HCT116 (cell line): Measurements from ENCODE around the gene PGPEP1. TPM values are rescaled to one million over a fixed set of nuclear protein-coding genes. Genes with fewer than 3 reads are reported as not detected.

Experiments
- ATAC-seq: fragments of 200-7000 bp; cut with Tn5 transposase; 2 replicates; pipeline ENCODE4 v1.9.1; 2020; ENCODE audit warnings: mild to moderate bottlenecking, moderate library complexity
- BruUV-seq: library from RNA; stranded (reverse); fragments of 400-500 nt; replicated peaks from 2 replicates; lab custom pipeline; 2021; lab: Mats Ljungman, UMichigan
- CTCF ChIA-PET: fragments of 300-600 bp; sonication (Branson Sonifier 250); formaldehyde crosslinking; loops from one replicate; lab custom pipeline; 2021; ENCODE audit warnings: antibody characterized with exemption; lab: Charles Lee
- POLR2A ChIA-PET: fragments of 300-600, 350-600 bp; sonication (Branson Sonifier 250); formaldehyde crosslinking; loops from one replicate; lab custom pipeline; 2021; ENCODE audit warnings: antibody characterized with exemption; lab: Charles Lee
- RAD21 ChIA-PET, 2 experiments: fragments of 300-600 bp; sonication (Branson Sonifier 250); formaldehyde crosslinking; loops; one replicate each; lab custom pipeline; 2023; ENCODE audit warnings: low total read pairs in 2 of 2; ENCODE audit not compliant: uncharacterized antibody in 2 of 2, unreplicated experiment in 2 of 2, low non-redundant PET in 1 of 2; lab: Charles Lee
- DNase-seq: peaks from one replicate; pipeline ENCODE4 v3.0.0-alpha.2; 2010; ENCODE audit warnings: low read depth, low spot score
- H2AFZ ChIP-seq: fragments of 200-600 bp; shearing (Covaris generic), sonication (generic); 2 replicates; pipeline ENCODE4 v1.6.1; 2017; ENCODE audit warnings: low read depth, mixed run types, mixed read lengths, antibody characterized with exemption, low read length; ENCODE audit not compliant: poor library complexity, severe bottlenecking
- H3K27ac ChIP-seq: 2 replicates; pipeline ENCODE4 v1.5.1; 2012; ENCODE audit warnings: low read depth, low read length
- H3K27me3 ChIP-seq: fragments of 200-600 bp; sonication (generic); 2 replicates; pipeline ENCODE4 v1.6.1; 2016; ENCODE audit warnings: mixed run types, low read length, mixed read lengths; ENCODE audit not compliant: insufficient read depth
- H3K36me3 ChIP-seq, 2 experiments: fragments of 200-500 bp in 1 of 2; fragments of 200-600 bp in 1 of 2; sonication (Bioruptor generic) in 1 of 2; sonication (generic) in 1 of 2; 2 replicates each; pipeline versions ENCODE4 v1.5.1 to v1.6.1; 2014 to 2016; ENCODE audit warnings: low read length in 2 of 2, inconsistent platforms in 1 of 2, mixed read lengths in 1 of 2, mixed run types in 1 of 2; ENCODE audit not compliant: insufficient read depth in 2 of 2, control insufficient read depth in 1 of 2
- H3K4me1 ChIP-seq, 2 experiments: fragments of 200-600 bp in 1 of 2; sonication (generic) in 1 of 2; 2 replicates each; pipeline versions ENCODE4 v1.5.1 to v1.6.1; 2012 to 2017; ENCODE audit warnings: low read length in 2 of 2, inconsistent platforms in 1 of 2, mild to moderate bottlenecking in 1 of 2, mixed read lengths in 1 of 2, mixed run types in 1 of 2, moderate library complexity in 1 of 2; ENCODE audit not compliant: insufficient read depth in 2 of 2, control insufficient read depth in 1 of 2
- H3K4me2 ChIP-seq: fragments of 200-600 bp; sonication (generic); 2 replicates; pipeline ENCODE4 v1.6.1; 2017; ENCODE audit warnings: mixed run types, low read length, mixed read lengths
- H3K4me3 ChIP-seq, 2 experiments: fragments of 200-600 bp in 1 of 2; sonication (generic) in 1 of 2; replicated peaks in 1 of 2; 2 replicates each; pipeline ENCODE4 v1.5.1; 2011 to 2016; ENCODE audit warnings: low read length in 2 of 2, control low read depth in 1 of 2, low read depth in 1 of 2, mild to moderate bottlenecking in 1 of 2, mixed read lengths in 1 of 2, mixed run types in 1 of 2
- H3K79me2 ChIP-seq: fragments of 200-600 bp; sonication (generic); 2 replicates; pipeline ENCODE4 v1.6.1; 2017; ENCODE audit warnings: mild to moderate bottlenecking, mixed run types, low read length, moderate library complexity, mixed read lengths; ENCODE audit not compliant: insufficient read depth
- H3K9ac ChIP-seq: fragments of 200-600 bp; sonication (generic); 2 replicates; pipeline ENCODE4 v1.6.1; 2016; ENCODE audit warnings: low read length, mixed read lengths
- H3K9me2 ChIP-seq: fragments of 200-600 bp; sonication (generic), shearing (Covaris generic); 2 replicates; pipeline ENCODE4 v1.6.1; 2017; ENCODE audit warnings: mixed run types, mild to moderate bottlenecking, moderate library complexity; ENCODE audit not compliant: insufficient read depth
- H3K9me3 ChIP-seq, 2 experiments: fragments of 200-500 bp in 1 of 2; fragments of 200-600 bp in 1 of 2; sonication (Bioruptor generic) in 1 of 2; sonication (generic) in 1 of 2; 2 replicates each; pipeline ENCODE4 v1.6.1; 2014 to 2017; ENCODE audit warnings: low read length in 2 of 2, mixed read lengths in 2 of 2, inconsistent platforms in 1 of 2, low read depth in 1 of 2, mild to moderate bottlenecking in 1 of 2, mixed run types in 1 of 2, moderate library complexity in 1 of 2; ENCODE audit not compliant: control insufficient read depth in 1 of 2, insufficient read depth in 1 of 2
- H4K20me1 ChIP-seq: fragments of 200-600 bp; sonication (generic), shearing (Covaris generic); 2 replicates; pipeline ENCODE4 v1.6.1; 2017; ENCODE audit warnings: mixed run types, mild to moderate bottlenecking, moderate library complexity; ENCODE audit not compliant: insufficient read depth
- CBX3 ChIP-seq: IDR thresholded peaks from 2 replicates; pipeline ENCODE4 v1.6.1; 2012; ENCODE audit warnings: low read depth
- CEBPB ChIP-seq: IDR thresholded peaks from 2 replicates; pipeline ENCODE4 v1.6.1; 2012; ENCODE audit warnings: low read depth
- ELF1 ChIP-seq: IDR thresholded peaks from 2 replicates; pipeline ENCODE4 v1.6.1; 2012; ENCODE audit warnings: low read depth, borderline replicate concordance
- EZH2 ChIP-seq: fragments of 200-600 bp; sonication (generic); IDR thresholded peaks from 2 replicates; pipeline ENCODE4 v1.6.1; 2017; ENCODE audit warnings: antibody characterized with exemption, mixed run types
- EZH2phosphoT487 ChIP-seq: fragments of 200-600 bp; IDR thresholded peaks from 2 replicates; pipeline ENCODE4 v1.6.1; 2018; ENCODE audit warnings: antibody characterized with exemption, borderline replicate concordance
- FOSL1 ChIP-seq: IDR thresholded peaks from 2 replicates; pipeline ENCODE4 v1.6.1; 2012; ENCODE audit warnings: low read depth
- JUND ChIP-seq: IDR thresholded peaks from 2 replicates; pipeline ENCODE4 v1.6.1; 2012
- POLR2A ChIP-seq: IDR thresholded peaks from 2 replicates; pipeline ENCODE4 v1.7.0; 2011; ENCODE audit warnings: borderline replicate concordance; ENCODE audit not compliant: insufficient read depth, insufficient read length; ENCODE audit errors: extremely low read depth
- POLR2AphosphoS5 ChIP-seq: IDR thresholded peaks from 2 replicates; pipeline ENCODE4 v1.6.1; 2011; ENCODE audit warnings: mild to moderate bottlenecking, low read depth, low read length, moderate library complexity
- RAD21 ChIP-seq: IDR thresholded peaks from 2 replicates; pipeline ENCODE4 v1.6.1; 2012; ENCODE audit warnings: low read depth, mild to moderate bottlenecking
- SIN3A ChIP-seq: IDR thresholded peaks from 2 replicates; pipeline ENCODE4 v1.6.1; 2012; ENCODE audit warnings: low read depth
- SP1 ChIP-seq: IDR thresholded peaks from 2 replicates; pipeline ENCODE4 v1.6.1; 2012; ENCODE audit warnings: low read depth
- SRF ChIP-seq: IDR thresholded peaks from 2 replicates; pipeline ENCODE4 v1.6.1; 2012; ENCODE audit warnings: low read depth
- TCF7L2 ChIP-seq: IDR thresholded peaks from 2 replicates; pipeline ENCODE4 v1.7.0; 2011; ENCODE audit warnings: borderline replicate concordance, inconsistent platforms; ENCODE audit not compliant: insufficient read depth, insufficient read length; ENCODE audit errors: extremely low read depth
- YY1 ChIP-seq: IDR thresholded peaks from 2 replicates; pipeline ENCODE4 v1.6.1; 2011; ENCODE audit warnings: low read length, low read depth, moderate library complexity, mild to moderate bottlenecking; ENCODE audit not compliant: insufficient replicate concordance; ENCODE audit errors: extremely low read depth
- ZFX ChIP-seq: fragments of 450-650 bp; IDR thresholded peaks from 2 replicates; pipeline ENCODE4 v1.6.1; 2017
- ZNF274 ChIP-seq: fragments of 200-500 bp; sonication (Bioruptor generic); IDR thresholded peaks from 2 replicates; pipeline ENCODE4 v1.6.1; 2014; ENCODE audit warnings: mild to moderate bottlenecking, low read depth, low read length, inconsistent platforms
- intact Hi-C: fragments of 100-400 bp; cut with micrococcal nuclease; formaldehyde crosslinking; loops from 2 replicates; pipeline ENCODE4 v1.10.0; 2022
- total RNA-seq: library from RNA; stranded (reverse); gene quantifications from one replicate; pipeline ENCODE4 v1.2.1, GENCODE V29; 2021; ENCODE audit not compliant: unreplicated experiment
- TF ChIP-seq, protein P1 (sequence below): IDR thresholded peaks from 2 replicates; pipeline ENCODE4 v1.6.1; 2012; ENCODE audit warnings: low read depth
- TF ChIP-seq, protein P2 (sequence below): IDR thresholded peaks from 2 replicates; pipeline ENCODE4 v1.6.1; 2012
- TF ChIP-seq, protein P3 (sequence below), 3 experiments: fragments of 200-600 bp in 1 of 3; sonication (generic) in 1 of 3; IDR thresholded peaks in 2 of 3; conservative IDR thresholded peaks in 1 of 3; 2 replicates each; pipeline ENCODE4 v1.5.1; 2012 to 2017; ENCODE audit warnings: low read depth in 2 of 3, low read length in 2 of 3, antibody characterized with exemption in 1 of 3, borderline replicate concordance in 1 of 3, control low read depth in 1 of 3, mild to moderate bottlenecking in 1 of 3, mixed read lengths in 1 of 3, mixed run types in 1 of 3, moderate library complexity in 1 of 3; ENCODE audit not compliant: insufficient read depth in 1 of 3
- TF ChIP-seq, protein P4 (sequence below): IDR thresholded peaks from 2 replicates; pipeline ENCODE4 v1.6.1; 2012

PGPEP1 gene
- total RNA-seq, 1 experiment from 2014 or later, result 30.9 TPM

DNA sequence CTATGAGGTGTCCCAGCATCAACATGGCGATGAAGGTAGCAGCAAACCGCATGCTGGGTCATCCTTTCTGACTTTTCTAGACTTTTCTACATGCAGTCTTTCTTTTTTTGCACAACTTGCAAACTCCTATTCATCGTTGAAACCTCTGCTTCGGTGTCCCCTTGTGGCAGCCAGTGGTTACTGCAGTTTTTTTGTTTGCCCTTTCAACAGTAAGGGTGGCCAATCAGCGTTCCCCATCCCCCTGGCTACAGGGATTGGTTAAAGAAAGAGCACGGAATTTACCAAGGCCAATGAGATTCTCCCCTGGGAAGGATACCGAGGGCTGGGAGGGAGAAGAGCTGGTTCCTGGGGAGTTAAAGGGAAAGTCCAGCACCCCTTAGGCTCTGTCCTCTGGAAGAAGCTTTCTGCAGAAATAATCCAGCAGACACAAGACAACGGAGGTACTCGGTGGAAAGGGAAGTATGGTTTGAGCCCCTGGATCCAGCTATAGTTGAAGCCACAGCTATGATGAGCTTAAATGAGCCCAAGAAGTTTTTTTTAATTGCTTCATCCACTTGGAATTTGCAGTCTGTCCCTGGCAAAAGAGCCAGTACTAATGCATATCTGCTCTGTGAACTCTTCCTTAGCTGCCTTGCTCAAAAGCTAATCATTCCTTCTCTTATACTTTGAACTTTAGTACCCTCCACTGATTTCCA, 11.9 kb upstream of the PGPEP1 start:
- peak overlapping the region; percentile 45 for H3K27ac ChIP-seq
- TF ChIP-seq FOSL1 (no peak), EZH2 (no peak), SP1 (peak; percentile 73), TCF7L2 (no peak), SIN3A (no peak), ELF1 (no peak), SRF (no peak), ZFX (no peak), POLR2A (peak; percentile 72), CEBPB (no peak; the same call in 1 of the 2 replicates), RAD21 (peak; percentile 91), JUND (no peak), POLR2AphosphoS5 (peak; percentile 80), EZH2phosphoT487 (no peak), YY1 (peak; percentile 18), ZNF274 (no peak), CBX3 (peak; percentile 27; the same call in 1 of the 2 replicates)
- TF ChIP-seq, protein P1, sequence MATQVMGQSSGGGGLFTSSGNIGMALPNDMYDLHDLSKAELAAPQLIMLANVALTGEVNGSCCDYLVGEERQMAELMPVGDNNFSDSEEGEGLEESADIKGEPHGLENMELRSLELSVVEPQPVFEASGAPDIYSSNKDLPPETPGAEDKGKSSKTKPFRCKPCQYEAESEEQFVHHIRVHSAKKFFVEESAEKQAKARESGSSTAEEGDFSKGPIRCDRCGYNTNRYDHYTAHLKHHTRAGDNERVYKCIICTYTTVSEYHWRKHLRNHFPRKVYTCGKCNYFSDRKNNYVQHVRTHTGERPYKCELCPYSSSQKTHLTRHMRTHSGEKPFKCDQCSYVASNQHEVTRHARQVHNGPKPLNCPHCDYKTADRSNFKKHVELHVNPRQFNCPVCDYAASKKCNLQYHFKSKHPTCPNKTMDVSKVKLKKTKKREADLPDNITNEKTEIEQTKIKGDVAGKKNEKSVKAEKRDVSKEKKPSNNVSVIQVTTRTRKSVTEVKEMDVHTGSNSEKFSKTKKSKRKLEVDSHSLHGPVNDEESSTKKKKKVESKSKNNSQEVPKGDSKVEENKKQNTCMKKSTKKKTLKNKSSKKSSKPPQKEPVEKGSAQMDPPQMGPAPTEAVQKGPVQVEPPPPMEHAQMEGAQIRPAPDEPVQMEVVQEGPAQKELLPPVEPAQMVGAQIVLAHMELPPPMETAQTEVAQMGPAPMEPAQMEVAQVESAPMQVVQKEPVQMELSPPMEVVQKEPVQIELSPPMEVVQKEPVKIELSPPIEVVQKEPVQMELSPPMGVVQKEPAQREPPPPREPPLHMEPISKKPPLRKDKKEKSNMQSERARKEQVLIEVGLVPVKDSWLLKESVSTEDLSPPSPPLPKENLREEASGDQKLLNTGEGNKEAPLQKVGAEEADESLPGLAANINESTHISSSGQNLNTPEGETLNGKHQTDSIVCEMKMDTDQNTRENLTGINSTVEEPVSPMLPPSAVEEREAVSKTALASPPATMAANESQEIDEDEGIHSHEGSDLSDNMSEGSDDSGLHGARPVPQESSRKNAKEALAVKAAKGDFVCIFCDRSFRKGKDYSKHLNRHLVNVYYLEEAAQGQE, result no peak
- TF ChIP-seq, protein P2, sequence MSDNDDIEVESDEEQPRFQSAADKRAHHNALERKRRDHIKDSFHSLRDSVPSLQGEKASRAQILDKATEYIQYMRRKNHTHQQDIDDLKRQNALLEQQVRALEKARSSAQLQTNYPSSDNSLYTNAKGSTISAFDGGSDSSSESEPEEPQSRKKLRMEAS, result no peak
- TF ChIP-seq, protein P3, sequence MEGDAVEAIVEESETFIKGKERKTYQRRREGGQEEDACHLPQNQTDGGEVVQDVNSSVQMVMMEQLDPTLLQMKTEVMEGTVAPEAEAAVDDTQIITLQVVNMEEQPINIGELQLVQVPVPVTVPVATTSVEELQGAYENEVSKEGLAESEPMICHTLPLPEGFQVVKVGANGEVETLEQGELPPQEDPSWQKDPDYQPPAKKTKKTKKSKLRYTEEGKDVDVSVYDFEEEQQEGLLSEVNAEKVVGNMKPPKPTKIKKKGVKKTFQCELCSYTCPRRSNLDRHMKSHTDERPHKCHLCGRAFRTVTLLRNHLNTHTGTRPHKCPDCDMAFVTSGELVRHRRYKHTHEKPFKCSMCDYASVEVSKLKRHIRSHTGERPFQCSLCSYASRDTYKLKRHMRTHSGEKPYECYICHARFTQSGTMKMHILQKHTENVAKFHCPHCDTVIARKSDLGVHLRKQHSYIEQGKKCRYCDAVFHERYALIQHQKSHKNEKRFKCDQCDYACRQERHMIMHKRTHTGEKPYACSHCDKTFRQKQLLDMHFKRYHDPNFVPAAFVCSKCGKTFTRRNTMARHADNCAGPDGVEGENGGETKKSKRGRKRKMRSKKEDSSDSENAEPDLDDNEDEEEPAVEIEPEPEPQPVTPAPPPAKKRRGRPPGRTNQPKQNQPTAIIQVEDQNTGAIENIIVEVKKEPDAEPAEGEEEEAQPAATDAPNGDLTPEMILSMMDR (IDR thresholded peaks at IDR 0.05 in 2 of 3, conservative IDR thresholded peaks at IDR 0.05 in 1 of 3; ENCODE audit: borderline replicate concordance in 1 of 3, insufficient read depth in 1 of 3, low read depth in 2 of 3, low read length in 2 of 3), result peak; percentile 90 to 97 (median 93); a peak in 5 of 6 replicates
- TF ChIP-seq, protein P4, sequence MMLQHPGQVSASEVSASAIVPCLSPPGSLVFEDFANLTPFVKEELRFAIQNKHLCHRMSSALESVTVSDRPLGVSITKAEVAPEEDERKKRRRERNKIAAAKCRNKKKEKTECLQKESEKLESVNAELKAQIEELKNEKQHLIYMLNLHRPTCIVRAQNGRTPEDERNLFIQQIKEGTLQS, result no peak

More for the DNA sequence above, 11.9 kb upstream of the PGPEP1 start:
- ATAC-seq, result peak; percentile 99
- peak overlapping the region; percentile 77 for H3K4me2 ChIP-seq
- DNase-seq, result peak; percentile 94
- peak overlapping the region; percentile 43 for H3K9ac ChIP-seq
- no peaks in the 10 kb centered on the region for H3K9me2 ChIP-seq
- intact Hi-C loops, result loop anchor here (1.0 to 10.0 kb wide), 2 partner anchors 49 to 124 kb away; partner anchors contain the start of gene RAB3A
- peak overlapping the region; percentile 45 to 46 for H3K4me3 ChIP-seq
- POLR2A ChIA-PET, result interaction anchor here (0.8 to 2.6 kb wide), 15 partner anchors 11 to 817 kb away, joined by 3 to 36 read pairs (median 5); partner anchors contain the start of genes GDF15, IQCN, JUND and PGLS
- H3K27me3 ChIP-seq, result no peaks in the 10 kb centered on the region
- H3K4me1 ChIP-seq, result peaks cover 21 to 35% of the 10 kb centered on the region in 2 experiments
- H4K20me1 ChIP-seq, result no peaks in the 10 kb centered on the region
- peak overlapping the region; percentile 14 for H2AFZ ChIP-seq
- CTCF ChIA-PET, result interaction anchor here (0.6 to 2.9 kb wide), 27 partner anchors 8 to 176 kb away, joined by 3 to 76 read pairs (median 3); partner anchors contain the start of genes IQCN, JUND, PIK3R2 and RAB3A
- BruUV-seq, result no TSS peak
- H3K9me3 ChIP-seq, result no peaks in the 10 kb centered on the region
- RAD21 ChIA-PET, result interaction anchor here (0.5 to 2.1 kb wide), 6 partner anchors 11 to 54 kb away, joined by 3 to 8 read pairs (median 3); partner anchors contain the start of gene IQCN (in 2 of the 2)
- no peaks in the 10 kb centered on the region for H3K36me3 ChIP-seq
- no peaks in the 10 kb centered on the region for H3K79me2 ChIP-seq
